Lower leg skin (tissue), 4 donors: ENCODE results near the gene MFF. TPM values are rescaled to one million over a fixed set of nuclear protein-coding genes. Genes with fewer than 3 reads are reported as not detected.

ENCODE experiments used
- DNase-seq, 2 donors: peaks; one replicate each; pipeline ENCODE4 v3.0.0-alpha.2; 2019; ENCODE audit warnings: low spot score in 2 of 2
- H3K4me3 ChIP-seq: fragments of 200-600 bp; sonication (generic); 2 replicates; pipeline ENCODE4 v1.5.1; 2017; ENCODE audit warnings: mild to moderate bottlenecking, low read depth; ENCODE audit not compliant: poor library complexity, severe bottlenecking
- CTCF ChIP-seq, 3 donors: fragments of 450-650 bp; IDR thresholded peaks; one replicate each; pipeline ENCODE4 v1.5.1; 2016; ENCODE audit warnings: antibody characterized with exemption in 3 of 3, mild to moderate bottlenecking in 3 of 3, moderate library complexity in 2 of 3
- POLR2A ChIP-seq, 2 donors: fragments of 450-650 bp; IDR thresholded peaks; one replicate each; pipeline ENCODE4 v1.6.1; 2016 to 2017; ENCODE audit warnings: antibody characterized with exemption in 2 of 2, mild to moderate bottlenecking in 1 of 2, moderate library complexity in 1 of 2
- WGBS, 2 donors: methylation state at CpG; one replicate each; pipeline ENCODE4 v1.1.5; 2018; 5-methylcytosine and 5-hydroxymethylcytosine counted together
- intact Hi-C: fragments of 100-400 bp; cut with DNase I; formaldehyde crosslinking; loops from one replicate; pipeline ENCODE4 v1.15.0; 2023; ENCODE audit warnings: low total_unique reads
- total RNA-seq, 4 donors: library from RNA; depleted of rRNA; stranded (reverse); fragments of >200 nt; gene quantifications; one replicate each; pipeline ENCODE4 v1.1.0, GENCODE V29; 2016

Gene MFF
- total RNA-seq, 4 donors from 2014 or later = 76.6 to 105 (median 83.3) TPM

DNA sequence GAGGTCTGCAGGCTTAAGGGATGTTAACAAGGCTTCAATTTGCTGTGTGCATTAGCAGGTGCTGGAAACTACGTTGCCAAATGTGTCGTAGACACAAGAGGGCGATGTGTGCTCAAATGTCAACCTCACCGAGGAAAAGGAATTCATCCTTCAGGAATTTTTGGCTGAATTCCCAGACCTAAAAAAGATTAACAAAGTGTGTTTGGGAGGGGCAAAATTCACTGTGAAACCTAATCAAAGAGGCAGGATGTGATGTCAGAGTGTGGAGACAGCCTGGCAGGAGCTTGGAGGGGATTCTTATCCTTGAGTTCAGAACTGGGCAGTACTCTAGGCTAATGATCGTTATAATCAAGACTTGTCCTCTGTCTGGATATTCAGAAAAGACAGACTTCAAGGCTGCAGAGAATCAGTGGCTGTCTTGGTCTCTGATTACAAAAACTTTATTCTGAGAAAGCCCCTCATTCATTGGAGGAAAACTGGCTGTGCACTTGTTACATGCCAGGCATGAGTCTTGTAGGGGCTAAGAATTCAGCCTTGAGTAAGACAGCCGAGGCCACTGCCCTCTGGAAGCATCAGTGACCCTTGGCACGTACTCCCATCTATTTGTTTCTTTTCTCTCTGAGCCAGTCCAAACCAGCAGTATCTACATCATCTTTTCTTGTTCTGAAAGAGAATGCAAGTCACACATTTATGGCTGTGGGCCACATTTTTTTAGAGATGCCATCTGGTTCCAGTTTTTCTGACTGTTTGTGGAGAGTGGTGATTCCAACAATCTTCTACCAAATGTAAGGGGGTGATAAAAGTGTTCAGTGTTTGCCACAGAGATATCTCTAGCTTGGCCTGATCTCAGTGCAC lies 81.4 kb downstream of the MFF start:
- intact Hi-C loops = loop anchor here (10.0 kb wide), 1 partner anchor 358 kb away; no protein-coding TSS in a partner anchor
- TF ChIP-seq POLR2A (IDR thresholded peaks at IDR 0.05) = no peak
- no peak for TF ChIP-seq CTCF (IDR thresholded peaks at IDR 0.05)
- no peak overlapping the region for H3K4me3 ChIP-seq
- 5% methylated on average over 7 of the region's 7 CpGs for WGBS, 2 donors
- DNase-seq = peak; percentile 52 to 84

Other genes with a start within 250 kb of the MFF start
- under 1 TPM; 0.04 to 0.58 (median 0.18) TPM for gene COL4A4, start 161.0 kb upstream of the MFF start, total RNA-seq
- gene COL4A3, start 160.6 kb upstream of the MFF start, total RNA-seq = under 1 TPM; 0.08 to 0.56 (median 0.24) TPM
- gene TM4SF20, start 54.1 kb downstream of the MFF start, total RNA-seq = not detected
- not detected for gene SCYGR1, start 62.7 kb downstream of the MFF start, total RNA-seq
- gene AGFG1, start 146.9 kb downstream of the MFF start, total RNA-seq = 10 to 100 TPM; 44.6 to 65.3 (median 55.7) TPM